GM23338 (cell line): ENCODE data around the gene ZFYVE26. TPM values are rescaled to one million over a fixed set of nuclear protein-coding genes. Genes with fewer than 3 reads are reported as not detected.

Source experiments
- ATAC-seq: fragments of 200-7000 bp; cut with Tn5 transposase; 3 replicates; pipeline ENCODE4 v1.9.1; 2020
- DNase-seq: peaks from one replicate; pipeline ENCODE4 v3.0.0-alpha.2; 2015; ENCODE audit warnings: low spot score
- H2AFZ ChIP-seq: fragments of 200-600 bp; sonication (generic); 2 replicates; pipeline ENCODE4 v1.8.0; 2016; ENCODE audit warnings: antibody characterized with exemption, mild to moderate bottlenecking, moderate library complexity
- H3F3A ChIP-seq: fragments of 200-600 bp; sonication (generic); replicated peaks from 2 replicates; pipeline ENCODE4 v1.8.0; 2017; ENCODE audit warnings: antibody characterized with exemption, mixed run types, low read depth
- H3K27ac ChIP-seq: fragments of 200-600 bp; sonication (generic); 2 replicates; pipeline ENCODE4 v1.6.1; 2016; ENCODE audit warnings: low read depth
- H3K27me3 ChIP-seq: fragments of 200-600 bp; sonication (generic); 2 replicates; pipeline ENCODE4 v1.8.0; 2016; ENCODE audit warnings: mild to moderate bottlenecking, mixed run types, moderate library complexity; ENCODE audit not compliant: insufficient read depth
- H3K36me3 ChIP-seq: fragments of 200-600 bp; sonication (generic); 2 replicates; pipeline ENCODE4 v1.8.0; 2016; ENCODE audit warnings: mild to moderate bottlenecking; ENCODE audit not compliant: insufficient read depth
- H3K4me1 ChIP-seq: fragments of 200-600 bp; sonication (generic); 2 replicates; pipeline ENCODE4 v1.8.0; 2016; ENCODE audit warnings: mild to moderate bottlenecking, moderate library complexity; ENCODE audit not compliant: insufficient read depth
- H3K4me2 ChIP-seq: fragments of 200-600 bp; sonication (generic); 2 replicates; pipeline ENCODE4 v1.7.1; 2017; ENCODE audit warnings: mixed run types
- H3K4me3 ChIP-seq: fragments of 200-600 bp; sonication (generic); 2 replicates; pipeline ENCODE4 v1.6.1; 2016; ENCODE audit warnings: mixed run types
- H3K79me2 ChIP-seq: fragments of 200-600 bp; sonication (generic); replicated peaks from 2 replicates; pipeline ENCODE4 v1.8.0; 2017; ENCODE audit warnings: mild to moderate bottlenecking; ENCODE audit not compliant: insufficient read depth
- H3K9me2 ChIP-seq: fragments of 200-600 bp; sonication (generic); 2 replicates; pipeline ENCODE4 v1.8.0; 2017; ENCODE audit not compliant: insufficient read depth
- H4K20me1 ChIP-seq: fragments of 200-600 bp; sonication (generic); replicated peaks from 2 replicates; pipeline ENCODE4 v1.8.0; 2017; ENCODE audit warnings: mild to moderate bottlenecking; ENCODE audit not compliant: insufficient read depth
- H3K27ac Mint-ChIP-seq: 2 replicates; pipeline ENCODE4 v1.8.0; 2020; ENCODE audit warnings: inconsistent platforms, mild to moderate bottlenecking, moderate library complexity, mixed read lengths
- H3K27me3 Mint-ChIP-seq: 3 replicates; pipeline ENCODE4 v1.8.0; 2022; ENCODE audit warnings: low read depth, mild to moderate bottlenecking, moderate library complexity, mixed read lengths, inconsistent platforms; ENCODE audit not compliant: insufficient read depth, poor library complexity
- H3K36me3 Mint-ChIP-seq: 3 replicates; pipeline ENCODE4 v1.8.0; 2021; ENCODE audit warnings: low read depth, mild to moderate bottlenecking, inconsistent platforms, moderate library complexity, mixed read lengths
- H3K4me1 Mint-ChIP-seq: 3 replicates; pipeline ENCODE4 v1.8.0; 2020; ENCODE audit warnings: mild to moderate bottlenecking, inconsistent platforms, mixed read lengths
- H3K4me3 Mint-ChIP-seq: 3 replicates; pipeline ENCODE4 v1.8.0; 2021; ENCODE audit warnings: moderate library complexity, mild to moderate bottlenecking, inconsistent platforms, mixed read lengths
- H3K9me3 Mint-ChIP-seq: 3 replicates; pipeline ENCODE4 v1.8.0; 2020; ENCODE audit warnings: moderate library complexity, mild to moderate bottlenecking, inconsistent platforms, mixed read lengths
- CREB1 ChIP-seq: fragments of 250-450 bp; sonication (Bioruptor Pico); IDR thresholded peaks from 2 replicates; pipeline ENCODE4 v1.5.0; 2020; ENCODE audit warnings: low read depth, mild to moderate bottlenecking, moderate library complexity
- JUNB ChIP-seq: IDR thresholded peaks from one replicate; pipeline ENCODE4 v1.6.1; 2016; ENCODE audit warnings: antibody characterized with exemption; ENCODE audit not compliant: unreplicated experiment
- polyA plus RNA-seq: library from polyadenylated mRNA; unstranded; fragments of >200 nt; fragmentation: Nextera tagmentation; extraction: Ambion mirVana; gene quantifications from 2 replicates; pipeline ENCODE4 v1.2.1, GENCODE V29; 2016
- total RNA-seq: library from RNA; depleted of rRNA; stranded (reverse); fragments of >200 nt; shearing (Covaris generic); gene quantifications from 2 replicates; pipeline ENCODE4 v1.2.3, GENCODE V29; 2014
- TF ChIP-seq, protein P1 (sequence below): IDR thresholded peaks from 2 replicates; pipeline ENCODE4 v1.6.1; 2016; ENCODE audit warnings: antibody characterized with exemption
- TF ChIP-seq, protein P2 (sequence below): fragments of 250-450 bp; sonication (Bioruptor Pico); IDR thresholded peaks from 2 replicates; pipeline ENCODE4 v1.5.0; 2020; ENCODE audit warnings: mild to moderate bottlenecking, moderate library complexity
- TF ChIP-seq, protein P3 (sequence below), 2 experiments: fragments of 200-600 bp in 1 of 2; sonication (generic) in 1 of 2; conservative IDR thresholded peaks; 2 replicates each; pipeline versions ENCODE4 v1.5.1 to v1.6.1; 2016 to 2017; ENCODE audit warnings: antibody characterized with exemption in 2 of 2, low read depth in 2 of 2, mild to moderate bottlenecking in 2 of 2, moderate library complexity in 1 of 2

Gene ZFYVE26
- total and polyA plus RNA-seq, 2 experiments from 2014 or later = 5.6 to 36.0 TPM

DNA sequence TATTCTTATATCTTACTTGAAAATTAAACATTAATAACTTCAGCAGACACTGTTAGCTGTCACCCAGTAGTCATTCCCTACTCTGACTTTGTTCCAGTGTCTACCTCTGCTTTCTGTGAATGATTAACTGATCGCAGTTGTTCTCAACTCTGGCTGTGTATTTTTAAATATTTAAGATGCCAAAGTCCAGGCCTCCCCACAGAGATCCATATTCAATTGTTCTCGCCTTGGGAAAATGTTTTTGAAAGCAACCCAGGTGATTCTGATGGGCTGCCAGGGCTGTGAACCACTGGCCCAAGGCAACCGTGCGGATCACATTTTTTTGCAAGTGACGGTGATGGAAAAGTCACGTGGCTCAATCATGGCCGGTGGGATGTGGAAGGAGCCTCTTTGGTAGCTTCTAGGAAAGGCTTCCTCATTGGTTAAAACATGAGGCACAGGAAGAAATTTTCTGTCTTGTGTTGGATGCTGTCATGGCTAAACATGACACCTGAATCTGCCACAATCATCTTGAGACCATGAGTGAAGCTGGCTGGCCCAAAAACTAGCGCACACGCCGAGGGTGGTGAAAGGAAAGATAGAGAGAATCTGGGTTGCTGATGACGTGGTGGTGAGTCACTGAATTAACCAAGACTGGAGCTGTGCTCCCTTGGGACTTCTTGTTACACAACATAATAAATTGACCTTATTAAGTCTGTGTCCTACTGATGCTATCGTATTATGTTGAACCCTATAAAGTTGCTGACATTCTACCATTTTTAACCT lies 77.5 kb downstream of the ZFYVE26 start:
- H3K4me1 ChIP-seq = 0 out of 2 replicates have a peak, but pooled peaks cover 3% of the 10 kb centered on the region
- H3K27ac Mint-ChIP-seq = no peak overlapping the region
- H3K27me3 Mint-ChIP-seq = peaks cover 4% of the 10 kb centered on the region
- H2AFZ ChIP-seq = no peak overlapping the region
- H3K27ac ChIP-seq = no peak overlapping the region
- H3K4me3 ChIP-seq = no peak overlapping the region
- no peaks in the 10 kb centered on the region; the same call in 2 of the 3 replicates for H3K9me3 Mint-ChIP-seq
- H3K4me1 Mint-ChIP-seq = peaks cover 13% of the 10 kb centered on the region
- no peak overlapping the region for H3K4me3 Mint-ChIP-seq
- no peaks in the 10 kb centered on the region for H3K79me2 ChIP-seq
- no peak for DNase-seq
- H4K20me1 ChIP-seq = no peaks in the 10 kb centered on the region
- H3K36me3 ChIP-seq = no peaks in the 10 kb centered on the region
- TF ChIP-seq, protein P1, sequence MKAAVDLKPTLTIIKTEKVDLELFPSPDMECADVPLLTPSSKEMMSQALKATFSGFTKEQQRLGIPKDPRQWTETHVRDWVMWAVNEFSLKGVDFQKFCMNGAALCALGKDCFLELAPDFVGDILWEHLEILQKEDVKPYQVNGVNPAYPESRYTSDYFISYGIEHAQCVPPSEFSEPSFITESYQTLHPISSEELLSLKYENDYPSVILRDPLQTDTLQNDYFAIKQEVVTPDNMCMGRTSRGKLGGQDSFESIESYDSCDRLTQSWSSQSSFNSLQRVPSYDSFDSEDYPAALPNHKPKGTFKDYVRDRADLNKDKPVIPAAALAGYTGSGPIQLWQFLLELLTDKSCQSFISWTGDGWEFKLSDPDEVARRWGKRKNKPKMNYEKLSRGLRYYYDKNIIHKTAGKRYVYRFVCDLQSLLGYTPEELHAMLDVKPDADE = no peak
- TF ChIP-seq, protein P2, sequence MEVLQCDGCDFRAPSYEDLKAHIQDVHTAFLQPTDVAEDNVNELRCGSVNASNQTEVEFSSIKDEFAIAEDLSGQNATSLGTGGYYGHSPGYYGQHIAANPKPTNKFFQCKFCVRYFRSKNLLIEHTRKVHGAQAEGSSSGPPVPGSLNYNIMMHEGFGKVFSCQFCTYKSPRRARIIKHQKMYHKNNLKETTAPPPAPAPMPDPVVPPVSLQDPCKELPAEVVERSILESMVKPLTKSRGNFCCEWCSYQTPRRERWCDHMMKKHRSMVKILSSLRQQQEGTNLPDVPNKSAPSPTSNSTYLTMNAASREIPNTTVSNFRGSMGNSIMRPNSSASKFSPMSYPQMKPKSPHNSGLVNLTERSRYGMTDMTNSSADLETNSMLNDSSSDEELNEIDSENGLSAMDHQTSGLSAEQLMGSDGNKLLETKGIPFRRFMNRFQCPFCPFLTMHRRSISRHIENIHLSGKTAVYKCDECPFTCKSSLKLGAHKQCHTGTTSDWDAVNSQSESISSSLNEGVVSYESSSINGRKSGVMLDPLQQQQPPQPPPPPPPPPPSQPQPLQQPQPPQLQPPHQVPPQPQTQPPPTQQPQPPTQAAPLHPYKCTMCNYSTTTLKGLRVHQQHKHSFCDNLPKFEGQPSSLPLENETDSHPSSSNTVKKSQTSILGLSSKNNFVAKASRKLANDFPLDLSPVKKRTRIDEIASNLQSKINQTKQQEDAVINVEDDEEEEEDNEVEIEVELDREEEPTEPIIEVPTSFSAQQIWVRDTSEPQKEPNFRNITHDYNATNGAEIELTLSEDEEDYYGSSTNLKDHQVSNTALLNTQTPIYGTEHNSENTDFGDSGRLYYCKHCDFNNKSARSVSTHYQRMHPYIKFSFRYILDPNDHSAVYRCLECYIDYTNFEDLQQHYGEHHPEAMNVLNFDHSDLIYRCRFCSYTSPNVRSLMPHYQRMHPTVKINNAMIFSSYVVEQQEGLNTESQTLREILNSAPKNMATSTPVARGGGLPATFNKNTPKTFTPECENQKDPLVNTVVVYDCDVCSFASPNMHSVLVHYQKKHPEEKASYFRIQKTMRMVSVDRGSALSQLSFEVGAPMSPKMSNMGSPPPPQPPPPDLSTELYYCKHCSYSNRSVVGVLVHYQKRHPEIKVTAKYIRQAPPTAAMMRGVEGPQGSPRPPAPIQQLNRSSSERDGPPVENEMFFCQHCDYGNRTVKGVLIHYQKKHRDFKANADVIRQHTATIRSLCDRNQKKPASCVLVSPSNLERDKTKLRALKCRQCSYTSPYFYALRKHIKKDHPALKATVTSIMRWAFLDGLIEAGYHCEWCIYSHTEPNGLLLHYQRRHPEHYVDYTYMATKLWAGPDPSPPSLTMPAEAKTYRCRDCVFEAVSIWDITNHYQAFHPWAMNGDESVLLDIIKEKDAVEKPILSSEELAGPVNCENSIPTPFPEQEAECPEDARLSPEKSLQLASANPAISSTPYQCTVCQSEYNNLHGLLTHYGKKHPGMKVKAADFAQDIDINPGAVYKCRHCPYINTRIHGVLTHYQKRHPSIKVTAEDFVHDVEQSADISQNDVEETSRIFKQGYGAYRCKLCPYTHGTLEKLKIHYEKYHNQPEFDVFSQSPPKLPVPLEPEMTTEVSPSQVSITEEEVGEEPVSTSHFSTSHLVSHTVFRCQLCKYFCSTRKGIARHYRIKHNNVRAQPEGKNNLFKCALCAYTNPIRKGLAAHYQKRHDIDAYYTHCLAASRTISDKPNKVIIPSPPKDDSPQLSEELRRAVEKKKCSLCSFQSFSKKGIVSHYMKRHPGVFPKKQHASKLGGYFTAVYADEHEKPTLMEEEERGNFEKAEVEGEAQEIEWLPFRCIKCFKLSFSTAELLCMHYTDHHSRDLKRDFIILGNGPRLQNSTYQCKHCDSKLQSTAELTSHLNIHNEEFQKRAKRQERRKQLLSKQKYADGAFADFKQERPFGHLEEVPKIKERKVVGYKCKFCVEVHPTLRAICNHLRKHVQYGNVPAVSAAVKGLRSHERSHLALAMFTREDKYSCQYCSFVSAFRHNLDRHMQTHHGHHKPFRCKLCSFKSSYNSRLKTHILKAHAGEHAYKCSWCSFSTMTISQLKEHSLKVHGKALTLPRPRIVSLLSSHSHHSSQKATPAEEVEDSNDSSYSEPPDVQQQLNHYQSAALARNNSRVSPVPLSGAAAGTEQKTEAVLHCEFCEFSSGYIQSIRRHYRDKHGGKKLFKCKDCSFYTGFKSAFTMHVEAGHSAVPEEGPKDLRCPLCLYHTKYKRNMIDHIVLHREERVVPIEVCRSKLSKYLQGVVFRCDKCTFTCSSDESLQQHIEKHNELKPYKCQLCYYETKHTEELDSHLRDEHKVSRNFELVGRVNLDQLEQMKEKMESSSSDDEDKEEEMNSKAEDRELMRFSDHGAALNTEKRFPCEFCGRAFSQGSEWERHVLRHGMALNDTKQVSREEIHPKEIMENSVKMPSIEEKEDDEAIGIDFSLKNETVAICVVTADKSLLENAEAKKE (CRISPR knock-in tag) = no peak
- no peak for TF ChIP-seq JUNB
- TF ChIP-seq, protein P3, sequence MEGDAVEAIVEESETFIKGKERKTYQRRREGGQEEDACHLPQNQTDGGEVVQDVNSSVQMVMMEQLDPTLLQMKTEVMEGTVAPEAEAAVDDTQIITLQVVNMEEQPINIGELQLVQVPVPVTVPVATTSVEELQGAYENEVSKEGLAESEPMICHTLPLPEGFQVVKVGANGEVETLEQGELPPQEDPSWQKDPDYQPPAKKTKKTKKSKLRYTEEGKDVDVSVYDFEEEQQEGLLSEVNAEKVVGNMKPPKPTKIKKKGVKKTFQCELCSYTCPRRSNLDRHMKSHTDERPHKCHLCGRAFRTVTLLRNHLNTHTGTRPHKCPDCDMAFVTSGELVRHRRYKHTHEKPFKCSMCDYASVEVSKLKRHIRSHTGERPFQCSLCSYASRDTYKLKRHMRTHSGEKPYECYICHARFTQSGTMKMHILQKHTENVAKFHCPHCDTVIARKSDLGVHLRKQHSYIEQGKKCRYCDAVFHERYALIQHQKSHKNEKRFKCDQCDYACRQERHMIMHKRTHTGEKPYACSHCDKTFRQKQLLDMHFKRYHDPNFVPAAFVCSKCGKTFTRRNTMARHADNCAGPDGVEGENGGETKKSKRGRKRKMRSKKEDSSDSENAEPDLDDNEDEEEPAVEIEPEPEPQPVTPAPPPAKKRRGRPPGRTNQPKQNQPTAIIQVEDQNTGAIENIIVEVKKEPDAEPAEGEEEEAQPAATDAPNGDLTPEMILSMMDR (conservative IDR thresholded peaks at IDR 0.05; ENCODE audit: low read depth in 2 of 2) = no peak
- no peak for TF ChIP-seq CREB1 (CRISPR knock-in tag)
- no peaks in the 10 kb centered on the region for H3F3A ChIP-seq
- no peak for ATAC-seq
- H3K9me2 ChIP-seq = 0 out of 2 replicates have a peak, but pooled peaks cover 9% of the 10 kb centered on the region
- no peaks in the 10 kb centered on the region for H3K27me3 ChIP-seq
- no peaks in the 10 kb centered on the region for H3K36me3 Mint-ChIP-seq
- H3K4me2 ChIP-seq = no peak overlapping the region
